GM12801 (cell line): ENCODE measurements around the gene MICALL2.

Experiments used
- CTCF ChIP-seq: IDR thresholded peaks from one replicate; pipeline ENCODE4 v1.5.1; 2011; ENCODE audit warnings: control low read depth; ENCODE audit not compliant: insufficient read length; ENCODE audit errors: extremely low read depth

MICALL2 gene

GRCh38 chr7:1388021-1388702, 71.1 kb downstream of the MICALL2 start:
- TF ChIP-seq CTCF, result no peak

- TF ChIP-seq CTCF, result no peak
These were observed 72.0 kb downstream of the MICALL2 start for GRCh38 chr7:1387261-1387660.

- TF ChIP-seq CTCF, result no peak
These were observed 72.5 kb downstream of the MICALL2 start for GRCh38 chr7:1386623-1387220.

- no peak for TF ChIP-seq CTCF
These were observed 73.3 kb downstream of the MICALL2 start for GRCh38 chr7:1385809-1386622.

- no peak for TF ChIP-seq CTCF
These were observed 74.0 kb downstream of the MICALL2 start for GRCh38 chr7:1385086-1385808.
